ENCODE results near the gene CDH13. TPM values are rescaled to one million over a fixed set of nuclear protein-coding genes. Genes with fewer than 3 reads are reported as not detected.

CDH13 gene
- total and polyA plus RNA-seq, 2 of the 8 experiments (the other 6 are each of a cell fraction or from before 2014, with no cell fraction given): 2.3 to 2.4 TPM

GRCh38 chr16:83552930-83553329 lies 926.2 kb downstream of the CDH13 start (continued):
- no peak for TF ChIP-seq CHD7 (IDR thresholded peaks at IDR 0.05; ENCODE audit: insufficient replicate concordance, low read length)
- TF ChIP-seq CREB1 (IDR thresholded peaks at IDR 0.05): no peak
- no peak for TF ChIP-seq EP300 (IDR thresholded peaks at IDR 0.05; ENCODE audit: borderline replicate concordance in 1 of 2, low read depth in 2 of 2, low read length in 2 of 2)
